DLD1 (cell line): ENCODE measurements around the gene KDM3A.

Experiments
- in situ Hi-C: cut with HindIII; loops from 2 replicates; pipeline ENCODE4 v1.10.0; 2017; ENCODE audit warnings: low sequenced_read_pairs

KDM3A gene

GRCh38 chr2:86440631-86441391 is at the start of gene KDM3A:
Gene KDM3A, plus strand, starts transcription at chr2:86441371. Its CDS starts 677 bp downstream, at chr2:86442048.
- in situ Hi-C loops = no loop called here

GRCh38 chr2:86392873-86393518 is 48.2 kb upstream of the KDM3A start:
- in situ Hi-C loops = no loop called here

- in situ Hi-C loops = no loop called here
These were observed 47.4 kb upstream of the KDM3A start for GRCh38 chr2:86393521-86394491.

GRCh38 chr2:86396291-86396785 is 44.8 kb upstream of the KDM3A start:
- in situ Hi-C loops = no loop called here

- in situ Hi-C loops = no loop called here
These were observed 43.2 kb upstream of the KDM3A start for GRCh38 chr2:86397986-86398385.

GRCh38 chr2:86398500-86399474 is 42.4 kb upstream of the KDM3A start:
- in situ Hi-C loops = no loop called here

- in situ Hi-C loops = no loop called here
These were observed 40.9 kb upstream of the KDM3A start for GRCh38 chr2:86400321-86400720.

- in situ Hi-C loops = no loop called here
These were observed 30.6 kb upstream of the KDM3A start for GRCh38 chr2:86410581-86410980.

GRCh38 chr2:86411396-86411795 is 29.8 kb upstream of the KDM3A start:
- in situ Hi-C loops = no loop called here

GRCh38 chr2:86412007-86412406 is 29.2 kb upstream of the KDM3A start:
- in situ Hi-C loops = no loop called here

GRCh38 chr2:86413296-86414094 is 27.7 kb upstream of the KDM3A start:
- in situ Hi-C loops = no loop called here

- in situ Hi-C loops = no loop called here
These were observed 26.2 kb upstream of the KDM3A start for GRCh38 chr2:86414996-86415395.

- in situ Hi-C loops = no loop called here
These were observed 25.0 kb upstream of the KDM3A start for GRCh38 chr2:86416146-86416545.

GRCh38 chr2:86417961-86418360 is 23.2 kb upstream of the KDM3A start:
- in situ Hi-C loops = no loop called here

- in situ Hi-C loops = no loop called here
These were observed 20.3 kb upstream of the KDM3A start for GRCh38 chr2:86420913-86421312.

GRCh38 chr2:86426271-86426670 is 14.9 kb upstream of the KDM3A start:
- in situ Hi-C loops = no loop called here

- in situ Hi-C loops = no loop called here
These were observed 11.8 kb upstream of the KDM3A start for GRCh38 chr2:86429335-86429734.

GRCh38 chr2:86430368-86430767 is 10.8 kb upstream of the KDM3A start:
- in situ Hi-C loops = no loop called here

GRCh38 chr2:86433137-86433536 is 8.0 kb upstream of the KDM3A start:
- in situ Hi-C loops = no loop called here
